Measurements from ENCODE around the gene ABCA2. TPM values are rescaled to one million over a fixed set of nuclear protein-coding genes. Genes with fewer than 3 reads are reported as not detected.
A peak's percentile ranks its signal among the peaks of the same experiment; 100 is the strongest.

Gene ABCA2
- total and polyA plus RNA-seq, 11 donors = 13.1 to 44.3 (median 30.6) TPM

- WGBS, 4 donors = 66 to 73% (median 71%) methylated on average over 9 to 16 of the region's 16 CpGs
- DNase-seq (no peak), ATAC-seq (no peak)
- TF ChIP-seq CTCF (IDR thresholded peaks at IDR 0.05) (no peak), POLR2A (IDR thresholded peaks at IDR 0.05) (no peak)
- Histone ChIP-seq H3K36me3 (peaks cover 0 to 1% (median 0%) of the 10 kb centered on the region in 9 donors), H3K4me1 (peaks cover 8 to 74% (median 29%) of the 10 kb centered on the region in 12 donors), H3K27ac (peak within 1 kb of the TSS in 4 of 12 donors; percentile 3 to 87 (median 21)), H3K9me3 (no peaks in the 10 kb centered on the region), H3K4me3 (peak within 1 kb of the TSS in 4 of 12 donors; percentile 3 to 65 (median 22)), H3K27me3 (no peaks in the 10 kb centered on the region)
- intact Hi-C loops (cut with DNase I) = loop anchor here in 3 of 10 donors (5.0 to 10.0 kb wide), 2 partner anchors 85 to 187 kb away; partner anchors contain the start of genes AJM1 (in 2 of the 3), PHPT1 (in 2 of the 3) and C8G (in 1 of the 3)
Observed at GRCh38 chr9:137031904-137032640, 4.0 kb upstream of the ABCA2 start, which contains the start of gene FUT7. FUT7 (minus strand) TSS chr9:137032088; CDS start chr9:137031991, 97 bp downstream.

- 84 to 91% (median 90%) methylated on average over 48 to 65 of the region's 65 CpGs for WGBS, 4 donors
- H3K4me3 ChIP-seq = peak overlapping the region in 2 of 12 donors; percentile 3 to 65
- intact Hi-C loops (cut with DNase I) = loop anchor here in 3 of 10 donors (5.0 to 10.0 kb wide), 2 partner anchors 84 to 186 kb away; partner anchors contain the start of genes AJM1 (in 2 of the 3), PHPT1 (in 2 of the 3) and C8G (in 1 of the 3)
- ATAC-seq = no peak
- peak overlapping the region in 1 of 12 donors; percentile 87 for H3K27ac ChIP-seq
- H3K27me3 ChIP-seq = no peaks in the 10 kb centered on the region
- H3K4me1 ChIP-seq = peaks cover 8 to 82% (median 35%) of the 10 kb centered on the region in 12 donors
- no peaks in the 10 kb centered on the region for H3K9me3 ChIP-seq
- H3K36me3 ChIP-seq = no peaks in the 10 kb centered on the region
- peak in 2 of 5 donors; percentile 56 to 83 for DNase-seq
- TF ChIP-seq CTCF (IDR thresholded peaks at IDR 0.05) (no peak), POLR2A (IDR thresholded peaks at IDR 0.05) (no peak)
Observed at GRCh38 chr9:137030538-137031527, 2.8 kb upstream of the ABCA2 start.

- TF ChIP-seq POLR2A (IDR thresholded peaks at IDR 0.05) (no peak), CTCF (IDR thresholded peaks at IDR 0.05) (no peak)
- Histone ChIP-seq H3K36me3 (no peaks in the 10 kb centered on the region), H3K4me3 (peak overlapping the region in 1 of 12 donors; percentile 65), H3K27me3 (no peaks in the 10 kb centered on the region), H3K27ac (peak overlapping the region in 1 of 12 donors; percentile 87), H3K9me3 (no peaks in the 10 kb centered on the region), H3K4me1 (peaks cover 8 to 75% (median 30%) of the 10 kb centered on the region in 12 donors)
- ATAC-seq (no peak), DNase-seq (no peak)
- intact Hi-C loops (cut with DNase I) = loop anchor here in 3 of 10 donors (5.0 to 10.0 kb wide), 2 partner anchors 83 to 185 kb away; partner anchors contain the start of genes AJM1 (in 2 of the 3), PHPT1 (in 2 of the 3) and C8G (in 1 of the 3)
- WGBS, 4 donors = 76 to 84% (median 83%) methylated on average over 15 of the region's 15 CpGs
Observed at GRCh38 chr9:137030006-137030405, 2.0 kb upstream of the ABCA2 start.
